Coronary artery (tissue), 2 donors: Measurements from ENCODE around the gene KIAA0825.

ENCODE experiments used
- DNase-seq: peaks from one replicate; pipeline ENCODE4 v3.0.0-alpha.2; 2017; ENCODE audit warnings: low spot score
- H3K27ac ChIP-seq, 2 donors: fragments of 200-600 bp; sonication (generic); one replicate each; pipeline ENCODE4 v1.5.1; 2016 to 2019
- H3K4me3 ChIP-seq: fragments of 200-600 bp; sonication (generic); 2 replicates; pipeline ENCODE4 v1.5.1; 2016; ENCODE audit warnings: mild to moderate bottlenecking, moderate library complexity
- CTCF ChIP-seq: fragments of 200-600 bp; sonication (generic); IDR thresholded peaks from one replicate; pipeline ENCODE4 v1.5.1; 2019; ENCODE audit warnings: antibody characterized with exemption

The KIAA0825 gene

GRCh38 chr5:94467346-94467953, 151.0 kb downstream of the KIAA0825 start:
- no peak for DNase-seq
- Histone ChIP-seq H3K27ac (no peak overlapping the region), H3K4me3 (no peak overlapping the region)
- no peak for TF ChIP-seq CTCF

- DNase-seq, result no peak
- no peak for TF ChIP-seq CTCF
- Histone ChIP-seq H3K27ac (no peak overlapping the region), H3K4me3 (no peak overlapping the region)
Observed at GRCh38 chr5:94463739-94464138, 154.7 kb downstream of the KIAA0825 start.

DNA sequence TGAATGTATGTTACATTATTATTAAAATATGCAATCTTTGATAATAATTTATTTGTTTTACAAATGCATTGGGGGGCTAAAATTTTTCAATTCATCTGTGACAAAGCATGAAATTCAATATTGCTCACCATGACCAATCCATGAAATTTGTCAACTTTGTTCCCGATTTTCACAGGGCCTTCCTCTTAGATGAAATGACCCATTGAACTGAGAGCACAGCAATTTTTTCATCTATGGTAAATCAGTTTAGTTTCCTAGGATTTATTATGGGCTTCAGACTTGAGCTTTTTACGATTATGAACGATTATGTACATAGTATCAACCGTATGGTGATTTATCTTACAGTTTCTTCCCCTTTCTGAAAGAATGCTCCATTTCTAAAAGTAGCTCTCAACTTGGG, 157.3 kb downstream of the KIAA0825 start:
- H3K4me3 ChIP-seq, result no peak overlapping the region
- no peak for DNase-seq
- no peak overlapping the region for H3K27ac ChIP-seq
- no peak for TF ChIP-seq CTCF

- no peak for DNase-seq
- H3K27ac ChIP-seq, result no peak overlapping the region
- H3K4me3 ChIP-seq, result no peak overlapping the region
- TF ChIP-seq CTCF, result no peak
Observed at GRCh38 chr5:94459915-94460314, 158.5 kb downstream of the KIAA0825 start.

DNA sequence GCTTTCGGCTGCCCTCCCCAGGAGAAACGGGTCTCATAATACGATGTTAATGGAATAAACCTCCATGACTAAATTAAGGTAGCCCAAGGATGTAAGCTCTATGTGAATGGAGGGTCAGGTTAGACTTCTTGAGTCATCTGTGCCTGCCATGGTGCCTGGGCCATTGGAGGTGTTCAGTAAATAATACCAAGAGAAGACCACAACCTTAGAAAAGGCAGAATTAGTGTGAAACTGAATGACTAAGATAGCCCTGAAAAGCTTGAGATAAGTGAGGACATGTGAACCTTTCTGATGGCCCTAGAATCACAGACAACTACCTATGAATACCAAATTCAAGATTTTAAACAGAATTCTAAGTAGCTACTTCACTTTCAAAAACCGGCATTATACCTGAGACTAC, 160.6 kb downstream of the KIAA0825 start:
- H3K4me3 ChIP-seq, result no peak overlapping the region
- no peak for TF ChIP-seq CTCF
- no peak for DNase-seq
- no peak overlapping the region for H3K27ac ChIP-seq

- no peak overlapping the region for H3K27ac ChIP-seq
- DNase-seq, result no peak
Observed at GRCh38 chr5:94445726-94446125, 172.7 kb downstream of the KIAA0825 start.

More at GRCh38 chr5:94445726-94446125, 172.7 kb downstream of the KIAA0825 start:
- TF ChIP-seq CTCF, result no peak
- H3K4me3 ChIP-seq, result no peak overlapping the region
